Heart right ventricle (tissue), 16 donors: ENCODE data around the gene JUNB. TPM values are rescaled to one million over a fixed set of nuclear protein-coding genes. Genes with fewer than 3 reads are reported as not detected.
"Not testable (repeated sequence)": the region's sequence is repeated elsewhere in the genome, so short reads cannot be mapped to it uniquely, and the experiment has no call there.

ENCODE experiments used
- ATAC-seq, 8 donors: fragments of 200-7000 bp; cut with Tn5 transposase; one replicate each; pipeline ENCODE4 v1.9.1; 2020; ENCODE audit warnings: mild to moderate bottlenecking in 8 of 8, moderate library complexity in 8 of 8, moderate number of reproducible peaks in 1 of 8
- DNase-seq, 2 donors: peaks; one replicate each; pipeline ENCODE4 v3.0.0-alpha.2; 2020
- H3K27ac ChIP-seq, 10 donors: fragments of 200-600 bp; sonication (generic) in 2 of 10; one replicate each; pipeline versions ENCODE4 v1.5.0 to v1.8.0; 2020 to 2022; ENCODE audit warnings: mild to moderate bottlenecking in 3 of 10
- H3K27me3 ChIP-seq, 7 donors: fragments of 200-600 bp; one replicate each; pipeline ENCODE4 v1.8.0; 2021 to 2022; ENCODE audit warnings: mild to moderate bottlenecking in 2 of 7
- H3K36me3 ChIP-seq, 9 donors: fragments of 200-600 bp; sonication (generic) in 1 of 9; one replicate each; pipeline versions ENCODE4 v1.5.0 to v1.8.0; 2020 to 2022; ENCODE audit warnings: mild to moderate bottlenecking in 2 of 9
- H3K4me1 ChIP-seq, 9 donors: fragments of 200-600 bp; sonication (generic) in 1 of 9; one replicate each; pipeline versions ENCODE4 v1.5.0 to v1.8.0; 2020 to 2022; ENCODE audit warnings: mild to moderate bottlenecking in 4 of 9
- H3K4me3 ChIP-seq, 10 donors: fragments of 200-600 bp; sonication (generic) in 2 of 10; one replicate each; pipeline versions ENCODE4 v1.5.0 to v1.8.0; 2020 to 2022; ENCODE audit warnings: mild to moderate bottlenecking in 7 of 10, moderate library complexity in 2 of 10
- H3K9me3 ChIP-seq, 11 donors: fragments of 200-600 bp in 10 of 11; sonication (generic) in 2 of 11; one replicate each; pipeline versions ENCODE4 v1.5.0 to v1.8.0; 2013 to 2022; ENCODE audit warnings: mild to moderate bottlenecking in 2 of 11, control low read depth in 1 of 11, moderate library complexity in 1 of 11
- WGBS, 2 donors: extraction: QIAGEN DNeasy Blood & Tissue Kit; methylation state at CpG; one replicate each; pipeline ENCODE4 v1.1.7; 2013; ENCODE audit warnings: inconsistent platforms in 1 of 2; 5-methylcytosine and 5-hydroxymethylcytosine counted together
- intact Hi-C, 10 donors: fragments of 100-400 bp; cut with DNase I; formaldehyde crosslinking; loops; one replicate each; pipeline versions ENCODE4 v1.11.1 to v1.14.2; 2022
- polyA plus RNA-seq, 2 donors: library from polyadenylated mRNA; stranded (reverse); fragments of 200-250 nt; gene quantifications; one replicate each; pipeline ENCODE4 v1.2.3, GENCODE V29; 2013
- total RNA-seq, 10 donors: library from RNA; stranded (reverse); fragmentation: NEBNext Ultra II Directional in 3 of 10; extraction: Animal tissue kit (Norgen Biotek cat#: 25700) in 3 of 10; gene quantifications; one replicate each; pipeline versions ENCODE4 v1.2.1 to v1.2.4, GENCODE V29; 2021 to 2023
- TF ChIP-seq, protein P1 (sequence below), 9 donors: fragments of 200-600 bp; sonication (generic) in 2 of 9; IDR thresholded peaks; one replicate each; pipeline versions ENCODE4 v1.5.0 to v1.8.0; 2021 to 2022; ENCODE audit warnings: antibody characterized with exemption in 9 of 9, mild to moderate bottlenecking in 5 of 9, moderate library complexity in 1 of 9
- donor health status: Arrhythmogenic right ventricular cardiomyopathy.
- donor health status: ischemic (EF 13 %, LVEDD 7.1; RV severe dilation, severe dysfunction).
- donor health status: healthy with polysubstance abuse.
- donor health status: DM: no; HTN: yes; CAD: no.
- donor health status: DM: no; HTN: no; CAD: no.
- donor health status: ischemic (EF 25% LVEDD 6.9; RV normal size, moderate dysfunction).
- donor health status: ischemic (EF 25% LVEDD 5.7; RV mildly dilated, moderate dysfunction).
- donor health status: healthy.
- donor health status: DM: yes; HTN: yes; CAD: no.
- donor health status: Ischemic cardiomyopathy.
- donor health status: ischemic (EF 35%, LVEDD 5.7; RV mildly dilated, moderate dysfunction).
- donor health status: nonischemic (EF 11% LVEDD 7.7; RV severe dilation, severe dysfunction).
- donor health status: DM: yes; HTN: yes; CAD: no.
- donor health status: PGD.
- donor health status: ischemic (EF 29% LVEDD 5.4; RV normal size, mild dysfunction).
- donor health status: nonischemic (EF 23%, LVEDD 6.1; RV moderate dilation, normal function).

Gene JUNB
- total and polyA plus RNA-seq, 12 donors: 22.4 to 247 (median 65.7) TPM

DNA sequence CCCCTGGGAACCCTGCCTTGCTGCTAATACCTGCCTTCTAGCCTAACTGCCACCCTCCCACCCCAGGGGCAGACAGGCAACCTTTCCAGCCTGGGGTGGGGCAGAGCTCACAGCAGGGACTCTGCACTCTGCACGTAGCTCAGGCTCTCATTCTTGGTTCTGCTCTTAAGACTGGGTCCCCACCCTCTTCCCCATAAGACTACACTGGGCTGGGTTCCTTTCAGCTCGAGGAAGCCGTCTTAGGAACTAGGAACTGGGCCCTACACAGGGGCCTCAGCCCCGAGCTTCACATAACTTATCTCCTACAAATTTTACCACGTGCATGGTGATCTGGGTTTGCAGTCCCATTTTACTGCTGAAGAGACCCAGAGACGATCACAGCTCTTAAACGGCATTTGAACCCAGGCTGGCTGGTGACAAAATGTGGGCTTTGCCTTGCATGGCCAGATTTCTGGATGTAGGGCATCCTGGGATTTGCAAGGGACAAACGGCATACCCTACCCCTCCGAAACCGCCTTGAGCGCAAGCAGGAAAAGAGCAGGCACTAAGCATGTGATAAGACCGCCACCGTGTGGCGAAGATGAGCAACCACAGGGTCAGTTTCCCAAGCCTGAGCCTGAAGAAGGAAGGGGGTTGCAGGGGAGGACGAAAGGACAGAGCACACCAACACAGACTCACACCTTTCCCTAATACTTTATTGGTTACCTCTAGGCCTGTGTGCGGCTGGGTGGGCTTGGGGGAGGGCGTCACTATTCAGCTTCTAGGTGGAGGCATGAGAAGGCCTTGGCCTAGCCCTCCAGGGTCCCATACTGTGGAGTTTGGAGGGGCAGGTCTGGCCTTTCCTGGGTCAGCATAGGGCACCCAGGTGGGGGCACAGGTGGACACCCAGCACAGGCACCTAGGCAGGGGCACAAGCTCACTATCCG is 5.1 kb downstream of the JUNB start:
- TF ChIP-seq, protein P1, sequence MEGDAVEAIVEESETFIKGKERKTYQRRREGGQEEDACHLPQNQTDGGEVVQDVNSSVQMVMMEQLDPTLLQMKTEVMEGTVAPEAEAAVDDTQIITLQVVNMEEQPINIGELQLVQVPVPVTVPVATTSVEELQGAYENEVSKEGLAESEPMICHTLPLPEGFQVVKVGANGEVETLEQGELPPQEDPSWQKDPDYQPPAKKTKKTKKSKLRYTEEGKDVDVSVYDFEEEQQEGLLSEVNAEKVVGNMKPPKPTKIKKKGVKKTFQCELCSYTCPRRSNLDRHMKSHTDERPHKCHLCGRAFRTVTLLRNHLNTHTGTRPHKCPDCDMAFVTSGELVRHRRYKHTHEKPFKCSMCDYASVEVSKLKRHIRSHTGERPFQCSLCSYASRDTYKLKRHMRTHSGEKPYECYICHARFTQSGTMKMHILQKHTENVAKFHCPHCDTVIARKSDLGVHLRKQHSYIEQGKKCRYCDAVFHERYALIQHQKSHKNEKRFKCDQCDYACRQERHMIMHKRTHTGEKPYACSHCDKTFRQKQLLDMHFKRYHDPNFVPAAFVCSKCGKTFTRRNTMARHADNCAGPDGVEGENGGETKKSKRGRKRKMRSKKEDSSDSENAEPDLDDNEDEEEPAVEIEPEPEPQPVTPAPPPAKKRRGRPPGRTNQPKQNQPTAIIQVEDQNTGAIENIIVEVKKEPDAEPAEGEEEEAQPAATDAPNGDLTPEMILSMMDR (IDR thresholded peaks at IDR 0.05): peak; percentile 88 to 95 (median 93)
- peak in 5 of 8 donors; percentile 3 to 35 (median 29) for ATAC-seq
- Histone ChIP-seq H3K27ac (peak overlapping the region in 9 of 10 donors; percentile 13 to 100 (median 36)), H3K27me3 (no peaks in the 10 kb centered on the region), H3K36me3 (peaks cover 0 to 49% (median 15%) of the 10 kb centered on the region in 9 donors), H3K9me3 (no peaks in the 10 kb centered on the region), H3K4me3 (peak overlapping the region in 2 of 10 donors; percentile 1 to 17), H3K4me1 (peaks cover 0 to 46% (median 35%) of the 10 kb centered on the region in 9 donors)
- peak; percentile 66 to 78 for DNase-seq
- intact Hi-C loops: loop anchor here in 8 of 10 donors (1.0 to 10.0 kb wide), 7 partner anchors 19 to 358 kb away; partner anchors contain the start of genes HOOK2 (in 1 of the 8), IER2 (in 1 of the 8) and STX10 (in 1 of the 8)
- 9 to 11% methylated on average over 18 of the region's 18 CpGs for WGBS, 2 donors

DNA sequence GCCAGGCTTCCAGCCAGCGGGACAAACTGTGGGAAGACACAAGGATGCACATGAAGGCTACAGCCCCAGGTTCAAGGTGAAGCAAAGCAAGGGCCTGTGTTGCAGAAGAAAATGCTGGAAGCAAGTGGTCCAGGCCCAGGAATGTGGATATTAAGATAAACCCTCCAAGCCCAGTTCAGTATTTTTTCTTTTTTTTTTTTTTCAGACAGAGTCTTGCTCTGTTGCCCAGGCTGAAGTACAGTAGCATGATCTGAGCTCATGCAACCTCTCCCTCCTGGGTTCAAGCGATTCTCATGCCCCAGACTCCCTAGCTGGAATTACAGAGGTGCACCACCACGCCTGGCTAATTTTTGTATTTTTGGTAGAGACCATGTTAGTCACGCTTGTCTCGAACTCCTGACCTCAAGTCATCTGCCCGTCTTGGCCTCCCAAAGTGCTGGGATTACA is 5.9 kb downstream of the JUNB start:
- Histone ChIP-seq H3K4me3 (no peak overlapping the region), H3K36me3 (peaks cover 0 to 44% (median 15%) of the 10 kb centered on the region in 9 donors), H3K9me3 (no peaks in the 10 kb centered on the region), H3K4me1 (peaks cover 0 to 53% (median 38%) of the 10 kb centered on the region in 9 donors), H3K27me3 (peaks cover 0 to 6% (median 0%) of the 10 kb centered on the region in 7 donors), H3K27ac (peak overlapping the region in 2 of 10 donors; percentile 99 to 100)
- DNase-seq: no peak
- intact Hi-C loops: loop anchor here in 8 of 10 donors (1.0 to 10.0 kb wide), 6 partner anchors 20 to 358 kb away; partner anchors contain the start of genes HOOK2 (in 1 of the 8), IER2 (in 1 of the 8) and STX10 (in 1 of the 8)
- WGBS, 2 donors: 94% methylated on average over 6 of the region's 6 CpGs
- TF ChIP-seq, protein P1 (IDR thresholded peaks at IDR 0.05): no peak
- ATAC-seq: no peak

DNA sequence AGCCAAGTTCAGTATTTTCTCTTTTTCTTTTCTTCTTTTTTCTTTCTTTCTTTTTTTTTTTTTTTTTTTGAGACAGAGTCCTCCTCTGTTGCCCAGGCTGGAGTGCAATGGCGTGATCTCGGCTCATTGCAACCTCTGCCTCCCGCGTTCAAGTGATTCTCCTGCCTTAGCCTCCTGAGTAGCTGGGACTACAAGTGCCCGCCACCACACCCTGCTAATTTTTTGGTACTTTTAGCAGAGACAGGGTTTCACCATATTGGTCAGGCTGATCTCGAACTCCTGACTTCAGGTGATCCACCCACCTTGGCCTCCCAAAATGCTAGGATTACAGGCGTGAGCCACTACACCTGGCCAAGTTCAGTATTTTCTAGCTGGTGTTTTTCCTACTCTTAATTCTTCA is 6.3 kb downstream of the JUNB start:
- H3K4me3 ChIP-seq, DNase-seq, ATAC-seq, H3K27ac ChIP-seq, H3K9me3 ChIP-seq: not testable (repeated sequence)
- Histone ChIP-seq H3K36me3 (peaks cover 0 to 41% (median 15%) of the 10 kb centered on the region in 9 donors), H3K27me3 (peaks cover 0 to 10% (median 0%) of the 10 kb centered on the region in 7 donors), H3K4me1 (peaks cover 2 to 58% (median 42%) of the 10 kb centered on the region in 9 donors)
- WGBS, 2 donors: 94 to 99% methylated on average over 7 of the region's 7 CpGs
- intact Hi-C loops: loop anchor here in 8 of 10 donors (1.0 to 10.0 kb wide), 6 partner anchors 21 to 357 kb away; partner anchors contain the start of genes HOOK2 (in 1 of the 8), IER2 (in 1 of the 8) and STX10 (in 1 of the 8)

DNA sequence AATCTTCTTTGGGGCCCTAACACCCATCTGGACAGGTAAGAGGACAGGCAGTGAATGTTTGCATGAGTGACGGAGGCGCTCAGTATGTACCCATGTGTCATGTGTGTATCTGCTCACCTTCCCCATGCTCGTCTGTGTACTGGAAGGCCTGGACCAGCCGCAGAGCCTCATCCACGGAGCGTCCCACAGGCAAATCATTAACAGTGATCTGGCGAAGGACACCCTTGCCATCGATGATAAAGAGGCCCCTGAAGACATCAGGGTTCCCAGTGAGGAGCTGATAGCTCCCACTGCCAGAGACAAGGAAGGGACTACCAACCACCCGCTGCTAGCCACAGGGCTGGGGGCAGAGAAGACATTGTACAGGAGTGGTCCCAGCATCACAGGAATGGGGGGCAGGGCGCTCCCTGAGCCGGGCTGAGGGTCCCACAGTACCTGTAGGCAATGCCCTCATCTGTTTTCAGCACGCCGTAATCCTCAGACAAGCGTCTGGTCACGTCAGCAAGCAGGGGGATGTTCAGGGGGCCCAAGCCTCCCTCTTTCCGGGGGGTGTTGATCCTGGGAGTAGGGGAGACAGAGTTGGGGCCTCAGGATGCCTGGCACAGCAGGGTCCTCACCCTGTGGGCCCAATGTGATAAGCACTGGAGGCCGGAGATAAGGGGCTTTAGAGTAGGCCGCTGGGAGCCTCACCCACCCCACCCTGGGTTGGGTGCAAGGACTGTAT is 8.6 kb downstream of the JUNB start:
- H3K9me3 ChIP-seq: no peaks in the 10 kb centered on the region
- H3K4me3 ChIP-seq: peak overlapping the region in 6 of 10 donors; percentile 70 to 97 (median 92)
- peaks cover 2 to 46% (median 35%) of the 10 kb centered on the region in 9 donors for H3K4me1 ChIP-seq
- peaks cover 0 to 12% (median 0%) of the 10 kb centered on the region in 7 donors for H3K27me3 ChIP-seq
- WGBS, 2 donors: 77 to 84% methylated on average over 18 of the region's 18 CpGs
- peaks cover 0 to 41% (median 15%) of the 10 kb centered on the region in 9 donors for H3K36me3 ChIP-seq
- no peak for DNase-seq
- peak overlapping the region in 1 of 10 donors; percentile 90 for H3K27ac ChIP-seq
- TF ChIP-seq, protein P1 (IDR thresholded peaks at IDR 0.05): no peak
- ATAC-seq: no peak
- intact Hi-C loops: loop anchor here in 9 of 10 donors (5.0 to 10.0 kb wide), 6 partner anchors 33 to 355 kb away; partner anchors contain the start of genes IER2 (in 1 of the 9) and STX10 (in 1 of the 9)
